Suppressor macrophage (primary cell): Measurements from ENCODE around the gene VSIG8.

Experiments used
- DNase-seq, 4 experiments: peaks; one replicate each; pipeline ENCODE4 v3.0.0-alpha.2; 2020 to 2022

VSIG8 gene

DNA sequence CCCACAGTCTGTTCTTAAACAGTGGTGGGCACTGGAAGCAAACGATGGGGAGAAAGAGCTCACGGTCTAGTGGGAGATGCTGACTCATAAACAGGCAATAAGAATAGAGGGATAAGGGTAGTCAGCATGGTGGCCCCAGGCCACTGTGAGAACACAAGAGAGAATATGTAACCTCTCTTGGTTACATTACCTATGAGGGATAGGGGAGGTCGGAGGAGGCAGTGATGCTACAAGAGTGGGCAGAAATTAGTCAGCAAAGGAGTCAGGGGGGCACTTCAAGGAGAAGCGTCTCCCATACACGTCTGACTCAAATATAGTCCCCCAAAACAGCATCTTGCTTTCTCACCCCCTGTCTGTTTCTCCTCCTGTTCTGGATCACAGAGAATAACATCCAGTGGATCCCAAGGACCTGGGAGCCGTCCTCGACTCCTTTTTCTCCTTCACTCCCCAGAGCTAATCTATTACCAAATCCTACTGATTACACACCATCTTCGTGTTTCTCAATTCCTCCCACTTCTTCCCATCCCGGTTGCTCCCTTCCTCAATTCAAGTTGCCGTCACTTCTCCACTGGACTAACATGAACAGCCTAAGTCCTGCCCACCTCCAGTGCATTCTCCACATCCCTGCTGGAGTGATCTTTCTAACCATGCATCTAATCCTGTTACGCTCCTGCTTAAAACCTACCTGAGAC, 33.7 kb downstream of the VSIG8 start:
- DNase-seq: peak; percentile 76 to 89 (median 84)

DNA sequence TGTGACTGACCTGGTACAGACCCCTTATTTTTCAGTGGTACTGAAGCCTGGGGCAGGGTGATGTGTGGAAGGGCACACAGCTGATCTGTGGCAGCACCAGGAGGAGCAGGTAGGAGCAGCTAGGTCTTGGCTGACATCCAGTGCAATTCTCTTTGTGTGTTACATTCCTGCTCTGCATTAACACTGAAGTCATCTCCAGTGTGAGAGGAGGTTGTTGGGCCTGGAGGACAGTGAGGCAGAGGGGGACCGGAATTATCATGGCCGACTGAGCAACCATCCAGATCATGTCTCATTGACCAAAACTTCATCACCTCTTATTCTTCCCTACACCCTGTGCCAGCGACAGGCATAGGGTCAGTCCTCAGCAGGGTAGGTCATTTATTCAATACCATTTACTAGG, 34.3 kb downstream of the VSIG8 start:
- no peak for DNase-seq

DNA sequence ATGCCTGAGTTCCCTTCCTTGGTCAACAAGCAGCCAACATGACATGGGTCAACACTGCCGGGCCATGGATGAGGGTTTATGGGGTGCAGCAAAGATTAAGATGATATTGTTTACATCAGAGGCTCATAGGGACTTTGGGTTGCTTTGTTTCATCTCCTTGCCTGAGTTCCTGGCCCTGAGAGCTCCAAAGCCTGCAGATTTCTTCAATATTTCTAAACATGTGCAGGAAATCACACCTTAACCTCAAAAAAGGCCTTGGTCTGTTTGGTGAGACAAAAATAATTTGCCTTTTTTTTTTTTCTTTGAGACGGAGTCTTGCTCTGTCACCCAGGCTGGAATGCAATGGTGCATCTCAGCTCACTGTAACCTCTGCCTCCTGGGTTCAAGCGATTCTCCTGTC, 34.9 kb downstream of the VSIG8 start:
- DNase-seq: no peak

DNA sequence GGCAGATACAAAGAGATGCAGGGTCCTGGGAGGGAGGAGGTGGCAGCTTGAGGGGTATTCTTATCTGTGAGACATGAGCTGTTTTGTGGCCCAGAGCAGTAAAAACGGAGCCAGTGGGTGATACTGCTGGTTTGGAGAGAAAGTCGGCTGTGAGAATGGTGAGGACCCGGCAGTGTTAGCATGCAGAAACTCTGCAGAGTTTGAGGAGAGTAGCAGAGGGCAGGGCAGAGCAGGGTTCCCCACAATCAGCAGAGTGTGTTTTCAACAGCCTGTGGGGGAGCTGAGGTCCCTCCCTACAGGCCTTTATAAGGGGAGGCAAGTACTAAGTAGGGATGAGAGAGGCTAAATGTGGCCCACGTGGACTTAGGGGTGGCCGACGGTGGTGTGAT, 35.4 kb downstream of the VSIG8 start:
- DNase-seq: peak in 1 of 4 experiments; percentile 32

- peak; percentile 92 to 96 (median 94) for DNase-seq
These were observed 35.9 kb downstream of the VSIG8 start, which contains the start of gene SLAMF8 for GRCh38 chr1:159826441-159827101. SLAMF8 (plus strand) TSS chr1:159826873; CDS start chr1:159826899, 26 bp downstream.

DNA sequence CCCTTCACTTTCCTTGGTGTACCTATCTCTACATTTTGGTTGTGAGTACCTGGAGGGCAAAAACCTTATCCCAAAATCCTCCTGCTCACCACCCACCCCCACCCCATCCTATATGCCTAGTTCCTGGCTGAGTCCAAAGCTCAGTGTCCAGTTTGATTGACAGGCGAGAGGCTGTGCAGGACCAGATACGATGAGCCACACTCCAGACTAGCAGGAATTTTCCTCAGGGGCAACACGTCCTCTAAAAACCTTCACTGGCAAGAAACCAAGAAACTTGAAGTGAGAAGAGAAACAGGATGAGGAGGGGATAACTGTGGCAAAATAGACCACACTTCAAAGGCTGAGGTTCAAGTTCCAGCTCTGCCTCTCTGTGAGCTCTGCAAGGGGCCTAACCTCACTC, 36.9 kb downstream of the VSIG8 start:
- no peak for DNase-seq

- DNase-seq: no peak
These were observed 39.1 kb downstream of the VSIG8 start for GRCh38 chr1:159823406-159823805.

GRCh38 chr1:159821171-159821867, 41.1 kb downstream of the VSIG8 start:
- peak; percentile 42 to 79 (median 66) for DNase-seq

DNA sequence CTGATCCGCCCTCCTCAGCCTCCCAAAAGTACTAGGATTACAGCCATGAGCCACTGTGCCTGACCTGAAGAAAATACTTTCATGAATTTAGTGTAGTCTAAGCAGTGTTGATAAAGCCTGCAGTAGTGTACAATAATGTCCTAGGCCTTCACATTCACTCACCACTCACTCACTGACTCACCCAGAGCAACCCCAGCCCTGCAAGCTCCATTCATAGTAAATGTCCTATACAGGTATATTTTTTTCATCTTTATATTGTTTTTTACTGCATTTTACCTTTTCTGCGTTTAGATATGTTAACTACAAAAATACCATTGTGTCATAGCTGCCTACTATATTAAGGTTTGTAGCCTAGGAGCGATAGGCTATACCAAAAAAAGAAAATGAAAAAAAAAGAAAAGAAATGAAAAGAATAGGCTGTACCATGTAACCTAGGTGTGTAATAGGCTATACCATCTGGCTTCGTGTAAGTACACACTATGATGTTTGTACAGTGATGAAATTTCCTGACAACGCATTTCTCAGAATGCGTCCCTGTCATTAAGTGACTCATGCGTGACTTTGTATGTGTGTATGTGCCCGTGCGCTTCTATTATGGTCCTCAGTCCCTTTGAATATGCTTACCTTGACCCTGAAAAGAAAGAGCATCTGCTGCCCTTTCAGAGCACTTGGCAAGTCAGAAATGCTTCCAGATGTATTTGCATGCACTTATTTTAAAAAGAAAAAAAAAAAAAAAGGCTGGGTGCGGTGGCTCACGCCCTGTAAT, 45.0 kb downstream of the VSIG8 start:
- no peak for DNase-seq

DNA sequence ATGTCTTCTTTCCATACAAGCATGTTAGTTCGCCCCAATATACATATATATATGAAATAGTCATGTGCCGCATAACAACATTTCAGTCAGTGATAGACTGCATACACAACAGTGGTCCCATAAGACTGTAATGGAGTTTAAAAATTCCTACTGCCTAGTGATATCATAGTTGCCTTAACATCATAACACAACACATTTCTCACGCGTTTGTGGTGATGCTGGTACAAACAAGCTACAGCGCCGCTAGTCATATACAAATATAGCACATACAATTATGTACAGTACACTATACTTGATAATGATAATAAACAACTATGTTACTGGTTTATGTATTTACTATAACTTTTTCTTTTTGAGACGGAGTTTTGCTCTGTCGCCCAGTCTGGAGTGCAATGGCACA, 46.5 kb downstream of the VSIG8 start:
- no peak for DNase-seq

GRCh38 chr1:159804924-159805323, 57.5 kb downstream of the VSIG8 start:
- no peak for DNase-seq
